ENCODE results near the gene CCDC24. TPM values are rescaled to one million over a fixed set of nuclear protein-coding genes. Genes with fewer than 3 reads are reported as not detected.
A peak's percentile ranks its signal among the peaks of the same experiment; 100 is the strongest.

The CCDC24 gene
- total RNA-seq, 3 donors from 2014 or later = 1.0 to 1.8 (median 1.2) TPM

DNA sequence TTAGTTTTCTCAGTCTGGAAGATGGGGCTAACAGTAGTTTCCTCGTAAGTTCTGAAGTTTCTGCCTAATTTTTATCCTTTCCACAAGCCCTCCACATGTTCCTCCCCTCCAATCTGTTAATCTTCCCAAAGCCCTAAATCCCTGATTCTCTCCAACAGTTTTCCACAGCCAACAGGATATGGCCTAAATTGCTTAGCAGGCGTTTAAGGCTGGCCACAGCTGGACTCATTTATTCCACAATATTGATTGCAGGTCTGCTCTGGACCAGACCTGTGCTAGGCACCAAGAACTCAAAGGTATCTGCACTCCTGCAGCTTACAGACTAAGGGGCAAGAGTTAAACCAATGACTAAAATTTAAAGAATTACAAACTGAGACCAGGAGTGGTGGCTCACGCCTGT, 35.9 kb downstream of the CCDC24 start:
- Mint-ChIP-seq H3K9me3 (no peaks in the 10 kb centered on the region), H3K4me3 (no peak overlapping the region), H3K36me3 (ENCODE audit: insufficient read depth) (peaks cover 8% of the 10 kb centered on the region), H3K4me1 (ENCODE audit: low read depth) (peaks cover 21% of the 10 kb centered on the region), H3K27me3 (ENCODE audit: low read depth) (no peaks in the 10 kb centered on the region)
- no peak for DNase-seq
- no peak for ATAC-seq

DNA sequence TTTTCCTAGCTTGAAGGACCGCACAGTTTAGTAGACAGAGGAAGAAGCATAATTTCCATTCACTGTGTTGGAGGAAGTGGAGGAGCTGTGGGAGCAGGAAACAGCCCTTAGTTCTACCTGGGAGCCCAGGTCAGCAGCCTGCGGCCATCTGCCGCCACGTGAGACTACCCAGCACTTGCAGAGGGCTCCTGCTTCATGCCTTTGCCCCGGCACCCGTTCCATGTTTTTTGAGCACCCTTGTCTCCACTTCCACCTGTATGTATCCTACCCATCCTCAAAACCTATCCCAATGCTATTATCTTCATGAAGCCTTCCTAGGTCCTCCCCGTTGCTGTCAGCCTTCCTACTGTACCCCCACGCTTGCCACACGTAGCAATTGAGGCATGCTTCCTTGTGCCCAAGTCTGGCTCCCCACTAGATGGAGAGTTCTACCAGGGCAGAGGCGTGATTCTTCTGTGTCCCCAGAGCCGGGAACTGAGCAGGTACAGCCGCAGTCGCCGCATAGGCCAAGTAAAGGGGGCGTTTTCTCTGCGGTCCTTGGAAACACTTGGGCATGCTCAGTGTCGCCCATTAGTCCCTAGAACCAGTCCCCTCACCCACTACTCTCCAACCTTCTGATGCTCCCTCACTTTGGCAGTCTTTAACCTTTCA, 38.0 kb downstream of the CCDC24 start:
- peaks cover 21% of the 10 kb centered on the region for H3K4me1 Mint-ChIP-seq (ENCODE audit: low read depth)
- no peaks in the 10 kb centered on the region for H3K27me3 Mint-ChIP-seq (ENCODE audit: low read depth)
- peaks cover 5% of the 10 kb centered on the region for H3K36me3 Mint-ChIP-seq (ENCODE audit: insufficient read depth)
- ATAC-seq = peak; percentile 36 to 41
- H3K4me3 Mint-ChIP-seq = peak overlapping the region; percentile 87
- no peak for DNase-seq
- H3K9me3 Mint-ChIP-seq = no peaks in the 10 kb centered on the region

DNA sequence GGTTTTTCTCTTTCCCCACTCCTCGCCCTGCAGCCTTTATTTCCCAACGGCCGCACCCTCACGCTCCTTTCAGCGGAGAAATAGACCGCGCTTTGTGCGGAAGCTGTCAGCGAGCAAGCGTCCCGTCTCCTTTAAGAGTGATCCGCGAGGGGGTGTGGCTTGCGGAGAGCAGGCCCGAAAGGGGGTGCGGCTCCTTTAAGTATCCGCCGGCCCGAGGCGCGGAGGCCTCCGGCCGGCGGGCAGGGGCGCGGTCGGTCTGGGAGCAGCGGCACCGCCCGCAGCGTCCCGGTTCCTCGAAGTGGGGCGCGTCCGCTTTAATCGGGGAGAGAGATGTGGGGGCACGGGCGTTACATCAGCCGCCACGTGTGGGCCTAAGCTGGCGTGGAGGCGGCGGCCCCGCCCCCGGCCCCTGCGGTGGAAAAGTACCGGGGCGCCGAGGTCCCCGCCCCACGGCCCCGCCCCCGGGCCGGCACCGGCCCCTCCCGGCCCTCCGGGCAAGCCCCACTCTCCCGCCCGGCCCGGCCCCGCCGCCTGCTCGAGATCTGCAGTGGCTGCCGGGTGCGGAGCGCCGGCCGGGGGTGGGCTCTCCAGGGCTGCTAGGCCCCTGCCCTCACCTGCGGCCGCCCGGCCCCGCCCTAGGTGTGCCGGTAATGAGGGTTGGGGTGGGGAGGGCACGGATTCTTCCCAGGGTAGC, 38.7 kb downstream of the CCDC24 start:
- peak; percentile 79 to 82 for ATAC-seq
- H3K36me3 Mint-ChIP-seq (ENCODE audit: insufficient read depth) = peaks cover 4% of the 10 kb centered on the region
- H3K4me1 Mint-ChIP-seq (ENCODE audit: low read depth) = peaks cover 21% of the 10 kb centered on the region
- H3K9me3 Mint-ChIP-seq = no peaks in the 10 kb centered on the region
- peak overlapping the region; percentile 87 for H3K4me3 Mint-ChIP-seq
- peak; percentile 85 for DNase-seq
- H3K27me3 Mint-ChIP-seq (ENCODE audit: low read depth) = no peaks in the 10 kb centered on the region

DNA sequence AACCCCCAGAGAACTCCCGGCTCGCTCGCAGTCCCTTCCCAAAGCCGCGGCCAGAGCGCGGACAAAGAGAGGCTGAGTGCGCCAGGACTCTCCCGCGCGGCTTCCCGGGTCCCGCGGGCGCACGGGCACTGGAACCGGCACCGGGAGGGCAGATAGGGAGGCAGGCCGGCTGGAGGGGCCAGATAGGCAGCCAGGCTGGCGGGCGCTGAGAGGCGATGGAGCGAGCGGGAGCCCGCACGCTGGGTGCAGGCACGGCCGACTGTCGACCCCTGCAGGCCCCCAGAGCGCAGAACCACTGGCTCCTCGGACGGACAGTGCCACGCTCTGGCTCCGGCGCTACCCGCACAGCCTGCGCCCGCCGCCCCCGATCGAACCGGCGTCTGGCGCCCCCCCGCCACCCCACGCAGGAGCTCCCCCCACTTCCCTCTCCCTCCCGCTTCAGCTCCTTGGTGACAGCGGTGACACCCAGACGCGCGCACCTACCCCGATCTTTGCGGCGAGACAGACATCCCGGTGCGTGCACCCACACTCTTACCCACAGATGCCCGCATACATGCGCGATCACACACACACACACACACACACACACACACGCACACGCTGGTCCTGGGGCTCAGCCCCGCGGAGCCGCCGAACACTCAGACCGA, 39.3 kb downstream of the CCDC24 start:
- ATAC-seq (peak; percentile 31 to 39), DNase-seq (peak; percentile 52)
- no peaks in the 10 kb centered on the region for H3K27me3 Mint-ChIP-seq (ENCODE audit: low read depth)
- H3K4me3 Mint-ChIP-seq = peak overlapping the region; percentile 87
- H3K4me1 Mint-ChIP-seq (ENCODE audit: low read depth) = peaks cover 21% of the 10 kb centered on the region
- H3K36me3 Mint-ChIP-seq (ENCODE audit: insufficient read depth) = peaks cover 4% of the 10 kb centered on the region
- H3K9me3 Mint-ChIP-seq = no peaks in the 10 kb centered on the region

DNA sequence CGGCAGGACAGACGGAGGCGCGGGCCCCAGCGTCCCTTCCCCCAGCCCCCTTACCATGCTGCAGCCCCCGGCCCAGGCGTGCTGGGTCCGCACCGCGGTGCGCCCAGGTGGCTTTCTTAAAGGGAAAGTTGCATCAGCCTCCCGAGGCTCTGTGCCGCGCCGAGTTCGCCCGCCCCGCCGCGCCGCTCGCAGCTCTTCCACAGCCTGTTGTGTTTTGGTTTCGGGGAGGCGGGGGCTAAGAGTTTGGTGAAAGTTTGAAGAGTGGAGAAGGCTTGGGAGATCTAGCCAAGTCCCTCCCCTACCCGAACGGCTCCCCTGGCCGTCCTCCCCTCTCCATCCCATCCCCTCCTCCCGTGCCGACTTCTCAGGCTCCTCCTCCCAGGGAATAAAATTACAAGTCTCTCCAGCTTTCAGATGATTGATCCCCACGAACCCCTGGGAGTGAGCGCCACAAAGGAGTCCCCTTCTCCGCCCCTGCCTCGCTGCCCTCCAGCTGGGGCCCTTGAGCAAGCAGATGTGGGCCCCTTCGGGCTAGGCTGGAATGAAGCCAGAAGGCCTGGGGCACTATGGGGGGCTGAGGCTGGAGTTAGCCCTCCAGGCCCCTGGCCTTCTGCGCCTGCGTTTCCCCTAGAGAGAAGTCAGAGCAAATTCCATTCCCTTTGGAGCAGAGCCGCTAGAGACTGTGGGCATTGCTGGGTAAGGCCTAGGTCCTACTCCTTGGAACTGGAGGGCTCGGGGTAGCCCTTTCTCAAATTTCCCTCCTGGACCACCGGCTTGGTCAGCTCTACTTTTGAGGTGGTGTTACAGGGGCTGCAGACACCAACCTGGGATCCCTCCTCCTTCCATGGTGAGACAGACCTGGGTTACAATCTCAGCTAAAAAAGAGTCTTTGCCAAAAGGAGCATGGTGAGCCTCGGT, 40.1 kb downstream of the CCDC24 start, which contains the start of gene SLC6A9:
Gene SLC6A9 (minus strand): TSS at position 211 of the 918 bp plus-strand sequence. CDS start 7,185 bp downstream, outside the sequence.
- H3K36me3 Mint-ChIP-seq (ENCODE audit: insufficient read depth) = peaks cover 4% of the 10 kb centered on the region
- peaks cover 21% of the 10 kb centered on the region for H3K4me1 Mint-ChIP-seq (ENCODE audit: low read depth)
- H3K9me3 Mint-ChIP-seq = no peaks in the 10 kb centered on the region
- peak within 1 kb of the TSS; percentile 87 for H3K4me3 Mint-ChIP-seq
- no peaks in the 10 kb centered on the region for H3K27me3 Mint-ChIP-seq (ENCODE audit: low read depth)
- DNase-seq = peak; percentile 40
- ATAC-seq = peak; percentile 23 to 24

DNA sequence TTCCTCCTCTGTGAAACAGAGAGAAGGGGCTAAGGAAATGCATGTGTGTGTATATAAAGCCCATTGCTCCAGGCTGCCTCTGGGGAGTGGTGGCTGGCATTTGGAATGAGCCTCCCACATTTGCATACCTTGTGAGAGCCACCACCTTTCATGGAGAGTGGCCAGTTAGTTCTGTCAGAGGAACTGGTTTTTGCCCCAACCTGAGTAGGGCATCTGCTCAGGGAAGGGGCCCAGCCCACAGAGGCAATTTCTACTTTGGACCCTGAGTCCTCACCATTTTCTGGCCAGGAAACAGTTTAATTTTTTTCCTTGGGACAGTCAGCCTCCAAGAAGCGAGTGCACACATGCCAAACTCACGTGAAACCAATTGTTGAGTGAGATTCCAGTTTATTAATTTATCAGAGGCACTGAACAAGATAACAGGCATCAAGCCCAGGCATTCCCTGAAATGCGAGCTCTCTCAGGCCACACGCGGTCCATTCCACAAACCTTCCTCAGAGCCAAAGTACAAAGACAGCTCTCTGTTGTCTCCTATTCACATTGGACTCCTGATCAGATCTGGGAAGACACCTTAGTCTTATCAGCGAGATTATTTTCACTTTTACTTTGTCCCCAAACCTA, 40.9 kb downstream of the CCDC24 start:
- no peaks in the 10 kb centered on the region for H3K27me3 Mint-ChIP-seq (ENCODE audit: low read depth)
- no peak for ATAC-seq
- peaks cover 4% of the 10 kb centered on the region for H3K36me3 Mint-ChIP-seq (ENCODE audit: insufficient read depth)
- DNase-seq = no peak
- H3K4me3 Mint-ChIP-seq = peak overlapping the region; percentile 87
- peaks cover 23% of the 10 kb centered on the region for H3K4me1 Mint-ChIP-seq (ENCODE audit: low read depth)
- H3K9me3 Mint-ChIP-seq = no peaks in the 10 kb centered on the region

DNA sequence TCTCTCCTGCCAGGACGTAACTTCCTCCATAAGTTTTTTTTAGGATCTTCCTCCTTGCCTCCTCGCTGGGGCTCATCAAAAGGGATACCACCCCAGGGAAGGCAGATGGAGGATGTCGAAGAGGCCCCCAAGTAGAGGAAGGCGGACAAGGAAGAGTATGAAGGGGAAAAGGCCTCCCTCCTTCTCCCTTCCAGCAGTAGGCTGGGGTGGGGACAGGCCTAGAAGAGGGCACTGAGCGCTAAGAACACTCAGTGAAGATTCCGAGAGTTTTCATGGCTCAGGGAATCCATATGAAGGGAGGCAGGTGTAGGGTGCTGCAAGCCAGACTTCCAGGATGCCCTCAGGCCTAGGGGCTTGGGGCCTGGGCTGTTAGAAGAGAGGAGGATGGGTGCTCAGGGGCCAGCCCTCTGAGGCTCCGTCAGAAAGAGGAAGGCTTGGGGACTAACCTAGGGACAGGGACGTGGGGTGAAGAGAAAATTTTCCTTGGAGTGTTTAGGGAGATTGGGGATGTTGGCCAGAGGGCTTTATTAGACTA, 41.7 kb downstream of the CCDC24 start:
- Mint-ChIP-seq H3K36me3 (ENCODE audit: insufficient read depth) (peaks cover 1% of the 10 kb centered on the region), H3K27me3 (ENCODE audit: low read depth) (no peaks in the 10 kb centered on the region), H3K9me3 (no peaks in the 10 kb centered on the region), H3K4me1 (ENCODE audit: low read depth) (peaks cover 20% of the 10 kb centered on the region), H3K4me3 (no peak overlapping the region)
- DNase-seq (no peak), ATAC-seq (no peak)

DNA sequence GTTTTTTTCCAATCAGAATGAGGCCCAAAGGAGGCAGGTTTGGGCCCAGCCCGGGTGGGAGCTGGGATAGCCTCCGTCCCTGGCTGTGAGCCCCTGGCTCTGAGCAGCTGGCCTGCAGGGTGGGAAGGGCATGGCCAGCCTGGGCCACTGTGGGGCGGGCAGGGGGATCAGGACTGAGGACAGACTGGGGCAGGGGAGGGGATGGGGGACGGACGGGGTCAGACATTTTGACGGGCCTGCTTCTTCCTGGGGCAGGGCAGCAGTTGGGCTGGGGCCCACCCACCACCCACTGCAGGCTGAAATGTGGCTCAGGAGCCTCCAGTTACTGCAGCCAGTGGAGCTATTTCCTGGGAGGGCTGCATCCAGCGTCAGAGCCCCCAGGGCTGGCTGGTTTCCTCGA, 42.4 kb downstream of the CCDC24 start:
- H3K27me3 Mint-ChIP-seq (ENCODE audit: low read depth) = no peaks in the 10 kb centered on the region
- H3K4me1 Mint-ChIP-seq (ENCODE audit: low read depth) = peaks cover 15% of the 10 kb centered on the region
- DNase-seq (no peak), ATAC-seq (no peak)
- no peaks in the 10 kb centered on the region for H3K36me3 Mint-ChIP-seq (ENCODE audit: insufficient read depth)
- no peaks in the 10 kb centered on the region for H3K9me3 Mint-ChIP-seq
- no peak overlapping the region for H3K4me3 Mint-ChIP-seq

DNA sequence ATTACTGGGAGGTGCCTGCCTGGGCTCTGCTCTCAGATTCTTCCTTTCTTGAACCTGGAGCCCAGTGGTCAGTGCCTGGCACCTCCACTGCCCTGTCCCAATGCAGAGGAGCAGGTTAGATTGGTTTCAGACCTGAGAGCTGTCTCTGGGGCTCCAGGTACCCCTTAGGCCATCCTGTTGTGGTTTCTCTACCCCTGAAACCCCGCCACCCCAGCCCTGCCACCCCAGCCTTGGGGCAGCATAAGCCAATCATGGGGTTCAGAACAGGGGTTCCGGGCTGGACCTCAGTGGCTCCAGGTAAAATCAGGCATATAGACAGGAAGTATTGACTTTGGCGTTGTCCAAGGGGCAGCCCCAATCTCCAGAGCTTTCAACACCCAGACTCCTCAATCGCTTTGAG, 43.0 kb downstream of the CCDC24 start:
- Mint-ChIP-seq H3K9me3 (no peaks in the 10 kb centered on the region), H3K27me3 (ENCODE audit: low read depth) (no peaks in the 10 kb centered on the region), H3K4me1 (ENCODE audit: low read depth) (peaks cover 10% of the 10 kb centered on the region), H3K4me3 (no peak overlapping the region), H3K36me3 (ENCODE audit: insufficient read depth) (no peaks in the 10 kb centered on the region)
- no peak for ATAC-seq
- DNase-seq = no peak

DNA sequence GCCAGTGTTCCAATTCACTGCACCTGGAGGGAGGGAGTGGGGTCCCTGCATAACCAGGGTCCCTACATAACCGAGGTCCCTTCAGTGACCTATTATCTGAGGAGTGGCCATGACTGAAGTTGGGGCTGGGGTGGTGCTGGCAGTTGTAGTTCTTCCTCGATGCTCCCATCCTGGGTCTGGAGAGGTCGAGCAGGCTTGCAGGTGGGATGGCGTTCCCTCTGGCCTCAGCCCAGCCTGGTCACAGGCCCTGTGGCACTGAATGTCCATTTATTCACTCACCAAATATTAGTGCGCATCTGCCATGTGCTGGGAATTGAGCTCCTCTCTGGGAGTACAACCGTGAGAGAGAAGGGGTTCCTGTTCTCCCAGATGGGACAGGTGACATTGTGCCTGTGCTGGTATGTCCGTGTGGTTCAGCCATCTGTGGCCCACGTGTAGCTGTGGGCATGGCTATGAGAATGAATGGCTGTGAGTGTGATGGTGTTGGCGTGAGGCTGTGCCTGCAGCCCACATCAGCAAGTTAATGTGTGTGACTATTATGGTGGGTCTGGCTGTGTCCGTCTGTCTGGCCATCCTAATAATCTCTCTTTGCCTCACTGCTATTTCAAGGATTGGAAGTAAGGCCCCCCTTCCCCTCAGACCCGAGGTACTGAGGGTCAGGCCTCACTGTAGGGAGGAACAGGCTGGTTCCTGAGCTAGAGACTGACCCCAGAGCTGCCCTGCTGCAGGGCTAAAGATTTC, 43.7 kb downstream of the CCDC24 start:
- Mint-ChIP-seq H3K4me1 (ENCODE audit: low read depth) (peaks cover 5% of the 10 kb centered on the region), H3K4me3 (no peak overlapping the region), H3K9me3 (no peaks in the 10 kb centered on the region), H3K27me3 (ENCODE audit: low read depth) (no peaks in the 10 kb centered on the region), H3K36me3 (ENCODE audit: insufficient read depth) (no peaks in the 10 kb centered on the region)
- ATAC-seq (no peak), DNase-seq (no peak)

DNA sequence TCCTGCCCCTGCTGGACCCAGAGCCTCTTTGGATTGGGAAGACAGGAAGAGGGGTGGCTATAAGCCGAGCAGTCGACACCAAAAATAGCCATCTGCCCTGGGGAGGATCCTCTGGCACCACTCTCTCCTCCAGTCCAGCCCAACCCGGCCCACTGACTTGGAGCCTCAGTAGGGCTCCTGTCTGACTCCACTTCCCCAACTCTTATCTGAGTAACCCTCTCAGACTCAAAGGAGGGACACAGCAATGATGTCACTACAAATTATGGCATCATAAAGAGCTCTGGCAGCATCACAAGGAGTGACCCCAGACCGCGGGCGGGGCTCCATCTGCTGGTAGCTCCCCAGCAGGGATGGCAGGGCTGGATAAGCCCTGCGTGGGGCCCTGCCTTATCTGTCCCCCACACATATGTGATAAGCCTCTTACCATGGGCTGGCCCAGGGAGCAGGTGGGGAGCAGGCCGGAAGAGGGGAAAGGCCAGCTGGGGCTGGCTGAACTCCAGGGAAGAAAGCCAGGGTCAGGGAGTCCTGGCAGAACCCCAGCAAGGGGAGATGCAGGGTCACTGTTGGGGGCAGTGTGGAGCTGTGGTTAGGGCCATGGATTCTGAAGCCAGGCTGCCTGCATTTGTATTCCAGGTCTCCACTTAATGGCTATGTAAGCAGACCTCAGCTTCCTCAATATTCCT, 44.5 kb downstream of the CCDC24 start:
- H3K36me3 Mint-ChIP-seq (ENCODE audit: insufficient read depth) = no peaks in the 10 kb centered on the region
- no peak for ATAC-seq
- no peaks in the 10 kb centered on the region for H3K9me3 Mint-ChIP-seq
- DNase-seq = no peak
- H3K4me1 Mint-ChIP-seq (ENCODE audit: low read depth) = peaks cover 5% of the 10 kb centered on the region
- H3K4me3 Mint-ChIP-seq = no peak overlapping the region
- no peaks in the 10 kb centered on the region for H3K27me3 Mint-ChIP-seq (ENCODE audit: low read depth)

DNA sequence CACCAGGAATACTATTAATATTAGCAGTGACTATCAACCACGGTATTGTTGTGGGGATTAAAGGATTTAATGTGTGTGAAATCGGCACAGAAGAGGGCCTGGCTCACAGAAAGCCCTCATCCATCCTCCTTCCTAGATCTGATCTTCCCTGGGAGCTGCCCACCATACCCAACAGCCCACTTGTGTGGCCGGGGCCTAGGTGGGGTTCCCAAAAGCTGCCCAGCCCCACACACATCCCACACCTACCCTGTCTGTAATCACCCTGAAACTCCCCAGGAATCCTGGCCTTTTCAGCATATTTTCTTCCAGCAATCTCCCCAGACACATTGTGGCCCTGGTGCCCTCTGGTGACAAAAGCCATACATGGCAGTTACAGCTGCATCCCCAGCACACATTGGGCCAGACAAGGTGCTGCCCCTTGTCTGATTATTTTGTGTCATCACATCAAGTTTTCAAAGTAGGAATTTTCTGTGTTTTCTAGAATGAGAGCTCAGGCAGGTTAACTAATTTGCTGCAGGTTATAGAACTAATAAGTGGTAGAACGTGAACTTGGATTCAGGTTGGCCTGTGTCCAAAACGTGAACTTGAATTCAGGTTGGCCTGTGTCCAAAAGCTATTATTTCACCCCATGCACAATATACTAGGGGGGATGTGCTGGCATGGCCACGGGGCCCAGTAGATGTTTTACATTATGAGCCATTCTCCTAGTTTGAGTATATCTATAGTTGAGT, 45.2 kb downstream of the CCDC24 start:
- DNase-seq (peak; percentile 60), ATAC-seq (peak; percentile 77 to 83)
- H3K9me3 Mint-ChIP-seq = no peaks in the 10 kb centered on the region
- no peaks in the 10 kb centered on the region for H3K36me3 Mint-ChIP-seq (ENCODE audit: insufficient read depth)
- H3K4me1 Mint-ChIP-seq (ENCODE audit: low read depth) = peaks cover 5% of the 10 kb centered on the region
- H3K4me3 Mint-ChIP-seq = no peak overlapping the region
- H3K27me3 Mint-ChIP-seq (ENCODE audit: low read depth) = no peaks in the 10 kb centered on the region

All from activated T-cell treated with anti-CD3 and anti-CD28 coated beads, Interleukin-2, amount 50 U/mL, for 4 hours (primary cell).